Caco-2 (cell line): ENCODE results near the gene FOXF1. TPM values are rescaled to one million over a fixed set of nuclear protein-coding genes. Genes with fewer than 3 reads are reported as not detected.

Experiments used
- BruUV-seq: library from RNA; stranded (reverse); fragments of 400-500 nt; replicated peaks from 2 replicates; lab custom pipeline; 2021; lab: Mats Ljungman, UMichigan
- CTCF ChIA-PET: fragments of 300-600 bp; sonication (Branson Sonifier 250); formaldehyde crosslinking; loops from one replicate; lab custom pipeline; 2022; ENCODE audit warnings: antibody characterized with exemption; lab: Charles Lee
- POLR2A ChIA-PET: fragments of 300-600 bp; sonication (Branson Sonifier 250); formaldehyde crosslinking; loops from one replicate; lab custom pipeline; 2022; ENCODE audit warnings: antibody characterized with exemption; lab: Charles Lee
- DNase-seq, 2 experiments: peaks; one replicate each; pipeline versions ENCODE4 v3.0.0 to v3.0.0-alpha.2; 2020 to 2022
- H3K27me3 ChIP-seq: replicated peaks from 2 replicates; pipeline ENCODE4 v1.6.0; 2011; ENCODE audit warnings: low read length; ENCODE audit not compliant: control insufficient read depth, insufficient read depth
- H3K36me3 ChIP-seq: 2 replicates; pipeline ENCODE4 v1.5.1; 2011; ENCODE audit warnings: low read length; ENCODE audit not compliant: control insufficient read depth, insufficient read depth
- H3K4me1 ChIP-seq: fragments of 250-450 bp; sonication (Bioruptor Pico); 2 replicates; pipeline ENCODE4 v1.5.1; 2020; ENCODE audit warnings: mild to moderate bottlenecking
- H3K4me3 ChIP-seq: 2 replicates; pipeline ENCODE4 v1.5.1; 2011; ENCODE audit warnings: low read depth, mild to moderate bottlenecking, control low read depth, low read length
- H3K9me3 ChIP-seq: fragments of 250-450 bp; sonication (Bioruptor Pico); 2 replicates; pipeline ENCODE4 v1.5.1; 2020; ENCODE audit warnings: mild to moderate bottlenecking, moderate library complexity
- H3K27ac Mint-ChIP-seq: one replicate; pipeline ENCODE4 v1.8.0; 2022; ENCODE audit warnings: mixed read lengths; ENCODE audit not compliant: unreplicated experiment
- H3K27me3 Mint-ChIP-seq: one replicate; pipeline ENCODE4 v1.8.0; 2022; ENCODE audit warnings: mixed read lengths; ENCODE audit not compliant: insufficient read depth, unreplicated experiment
- H3K36me3 Mint-ChIP-seq: one replicate; pipeline ENCODE4 v1.8.0; 2022; ENCODE audit warnings: mild to moderate bottlenecking, mixed read lengths; ENCODE audit not compliant: insufficient read depth, unreplicated experiment
- H3K4me1 Mint-ChIP-seq: one replicate; pipeline ENCODE4 v1.8.0; 2022; ENCODE audit warnings: low read depth, mixed read lengths; ENCODE audit not compliant: unreplicated experiment
- H3K4me3 Mint-ChIP-seq: one replicate; pipeline ENCODE4 v1.8.0; 2022; ENCODE audit warnings: mild to moderate bottlenecking, moderate library complexity, mixed read lengths; ENCODE audit not compliant: unreplicated experiment
- H3K9me3 Mint-ChIP-seq: one replicate; pipeline ENCODE4 v1.8.0; 2022; ENCODE audit warnings: mixed read lengths; ENCODE audit not compliant: unreplicated experiment
- intact Hi-C: fragments of 100-400 bp; cut with micrococcal nuclease; formaldehyde crosslinking; loops from one replicate; pipeline ENCODE4 v1.10.0; 2022; ENCODE audit not compliant: unreplicated experiment
- total RNA-seq: library from RNA; stranded (reverse); gene quantifications from 2 replicates; pipeline ENCODE4 v1.2.3, GENCODE V29; 2022
- TF ChIP-seq, protein P1 (sequence below), 2 experiments: fragments of 200-600 bp in 1 of 2; IDR thresholded peaks; 1 replicate in 1 of 2; 2 replicates in 1 of 2; pipeline versions ENCODE4 v1.5.1 to v1.8.0; 2011 to 2022; ENCODE audit warnings: antibody characterized with exemption in 1 of 2, control low read depth in 1 of 2, inconsistent platforms in 1 of 2, low read depth in 1 of 2, low read length in 1 of 2, mild to moderate bottlenecking in 1 of 2, moderate library complexity in 1 of 2; ENCODE audit not compliant: insufficient read depth in 1 of 2, severe bottlenecking in 1 of 2, unreplicated experiment in 1 of 2

The FOXF1 gene
- total RNA-seq, 1 experiment from 2014 or later, result 0.09 TPM

DNA sequence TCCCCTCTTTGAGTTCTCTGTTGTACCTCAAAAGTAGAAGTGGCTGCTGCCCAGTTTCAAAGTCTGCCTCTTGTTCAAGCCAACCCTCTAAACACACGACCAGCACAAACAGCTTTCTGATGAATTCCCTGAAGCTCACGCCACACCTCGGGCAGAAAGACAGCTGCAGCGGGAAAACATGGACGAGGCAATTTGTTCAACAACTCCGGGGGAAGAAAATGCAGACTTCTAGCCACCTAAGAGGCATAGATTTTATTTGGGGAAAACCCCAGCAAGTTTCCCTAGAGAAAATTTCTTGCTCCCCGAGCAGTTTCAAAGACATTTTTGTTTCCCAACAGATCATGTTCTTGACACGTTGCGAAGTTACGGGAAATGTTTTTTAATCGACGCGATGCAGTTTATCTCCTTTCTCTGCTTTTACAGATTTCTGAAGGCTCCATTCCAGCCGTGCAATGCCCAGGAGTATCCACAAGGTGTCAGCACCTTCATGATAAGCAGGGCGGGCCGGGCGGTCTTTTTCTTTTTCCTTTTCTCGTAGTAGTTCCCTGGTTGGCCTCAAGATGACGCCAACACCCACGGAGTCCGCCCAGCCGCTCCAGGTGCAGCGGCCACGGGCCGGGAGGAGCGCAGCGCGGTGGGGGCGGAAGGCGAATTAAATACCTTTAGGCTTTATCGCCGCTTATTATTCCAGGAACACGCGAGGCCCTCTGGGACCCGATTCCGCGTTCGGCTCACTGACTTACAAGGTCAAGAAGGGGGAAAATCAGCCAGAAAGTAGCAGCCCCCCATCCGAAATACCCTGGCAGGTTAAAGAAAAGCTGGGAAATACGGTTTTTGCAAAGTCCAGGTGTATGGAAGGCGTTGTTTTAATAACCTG, 53.4 kb downstream of the FOXF1 start:
- Histone ChIP-seq H3K9me3 (no peaks in the 10 kb centered on the region), H3K36me3 (no peaks in the 10 kb centered on the region), H3K27me3 (no peaks in the 10 kb centered on the region), H3K4me3 (peak overlapping the region; percentile 17; the same call in 1 of the 2 replicates), H3K4me1 (no peaks in the 10 kb centered on the region)
- peaks cover 5% of the 10 kb centered on the region for H3K36me3 Mint-ChIP-seq
- CTCF ChIA-PET, result interaction anchor here (0.5 to 2.7 kb wide), 9 partner anchors 13 to 715 kb away, joined by 3 to 35 read pairs (median 5); no protein-coding TSS in a partner anchor
- TF ChIP-seq, protein P1, sequence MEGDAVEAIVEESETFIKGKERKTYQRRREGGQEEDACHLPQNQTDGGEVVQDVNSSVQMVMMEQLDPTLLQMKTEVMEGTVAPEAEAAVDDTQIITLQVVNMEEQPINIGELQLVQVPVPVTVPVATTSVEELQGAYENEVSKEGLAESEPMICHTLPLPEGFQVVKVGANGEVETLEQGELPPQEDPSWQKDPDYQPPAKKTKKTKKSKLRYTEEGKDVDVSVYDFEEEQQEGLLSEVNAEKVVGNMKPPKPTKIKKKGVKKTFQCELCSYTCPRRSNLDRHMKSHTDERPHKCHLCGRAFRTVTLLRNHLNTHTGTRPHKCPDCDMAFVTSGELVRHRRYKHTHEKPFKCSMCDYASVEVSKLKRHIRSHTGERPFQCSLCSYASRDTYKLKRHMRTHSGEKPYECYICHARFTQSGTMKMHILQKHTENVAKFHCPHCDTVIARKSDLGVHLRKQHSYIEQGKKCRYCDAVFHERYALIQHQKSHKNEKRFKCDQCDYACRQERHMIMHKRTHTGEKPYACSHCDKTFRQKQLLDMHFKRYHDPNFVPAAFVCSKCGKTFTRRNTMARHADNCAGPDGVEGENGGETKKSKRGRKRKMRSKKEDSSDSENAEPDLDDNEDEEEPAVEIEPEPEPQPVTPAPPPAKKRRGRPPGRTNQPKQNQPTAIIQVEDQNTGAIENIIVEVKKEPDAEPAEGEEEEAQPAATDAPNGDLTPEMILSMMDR (IDR thresholded peaks at IDR 0.05; ENCODE audit: insufficient read depth in 1 of 2, low read depth in 1 of 2, low read length in 1 of 2, severe bottlenecking in 1 of 2, unreplicated experiment in 1 of 2), result peak; percentile 100
- no peaks in the 10 kb centered on the region for H3K9me3 Mint-ChIP-seq
- H3K4me1 Mint-ChIP-seq, result peaks cover 6% of the 10 kb centered on the region
- no peak overlapping the region for H3K27ac Mint-ChIP-seq
- no TSS peak for BruUV-seq
- H3K4me3 Mint-ChIP-seq, result peak overlapping the region; percentile 69
- peaks cover 10% of the 10 kb centered on the region for H3K27me3 Mint-ChIP-seq
- intact Hi-C loops, result loop anchor here (1.0 to 5.0 kb wide), 4 partner anchors 271 to 734 kb away; no protein-coding TSS in a partner anchor
- POLR2A ChIA-PET, result no interaction called here
- DNase-seq, result peak; percentile 88 to 92

Other genes with a start within 250 kb of the FOXF1 start
- 30.5 and 33.0 TPM in 2 replicates for gene MTHFSD, start 44.7 kb downstream of the FOXF1 start, total RNA-seq
- gene FOXC2, start 56.3 kb downstream of the FOXF1 start, total RNA-seq, result not detected in 2 replicates
- 0.11 TPM in 1 of 2 replicates, not detected in the other for gene FOXL1, start 68.0 kb downstream of the FOXF1 start, total RNA-seq